ENCODE measurements around the gene ALG2.

The ALG2 gene

GRCh38 chr9:99213197-99213596 lies 8.5 kb downstream of the ALG2 start:
- TF ChIP-seq CTCF (IDR thresholded peaks at IDR 0.05; ENCODE audit: insufficient read depth, low read depth, low read length, missing control alignments): no peak
- DNase-seq (ENCODE audit: low read depth): no peak
- no peak overlapping the region for H3K4me3 ChIP-seq (ENCODE audit: low read length)

GRCh38 chr9:99211746-99212145 lies 10.0 kb downstream of the ALG2 start:
- no peak for DNase-seq (ENCODE audit: low read depth)
- no peak for TF ChIP-seq CTCF (IDR thresholded peaks at IDR 0.05; ENCODE audit: insufficient read depth, low read depth, low read length, missing control alignments)
- no peak overlapping the region for H3K4me3 ChIP-seq (ENCODE audit: low read length)

- DNase-seq (ENCODE audit: low read depth): no peak
- TF ChIP-seq CTCF (IDR thresholded peaks at IDR 0.05; ENCODE audit: insufficient read depth, low read depth, low read length, missing control alignments): no peak
- no peak overlapping the region for H3K4me3 ChIP-seq (ENCODE audit: low read length)
Observed at GRCh38 chr9:99210572-99210971, 11.2 kb downstream of the ALG2 start.

- TF ChIP-seq CTCF (IDR thresholded peaks at IDR 0.05; ENCODE audit: insufficient read depth, low read depth, low read length, missing control alignments): no peak
- H3K4me3 ChIP-seq (ENCODE audit: low read length): no peak overlapping the region
- DNase-seq (ENCODE audit: low read depth): no peak
Observed at GRCh38 chr9:99201603-99202002, 20.1 kb downstream of the ALG2 start.

GRCh38 chr9:99199938-99200539 lies 21.7 kb downstream of the ALG2 start:
- H3K4me3 ChIP-seq (ENCODE audit: low read length): no peak overlapping the region
- DNase-seq (ENCODE audit: low read depth): no peak
- no peak for TF ChIP-seq CTCF (IDR thresholded peaks at IDR 0.05; ENCODE audit: insufficient read depth, low read depth, low read length, missing control alignments)

GRCh38 chr9:99197987-99198386 lies 23.8 kb downstream of the ALG2 start:
- DNase-seq (ENCODE audit: low read depth): no peak

More at GRCh38 chr9:99197987-99198386, 23.8 kb downstream of the ALG2 start:
- TF ChIP-seq CTCF (IDR thresholded peaks at IDR 0.05; ENCODE audit: insufficient read depth, low read depth, low read length, missing control alignments): no peak
- H3K4me3 ChIP-seq (ENCODE audit: low read length): no peak overlapping the region

Measured in epithelial cell of esophagus (primary cell).